K562 treated with DMSO at 1 percent for 4 hours (cell line): ENCODE data around the gene TMED10. TPM values are rescaled to one million over a fixed set of nuclear protein-coding genes. Genes with fewer than 3 reads are reported as not detected.

Experiments
- total RNA-seq: library from RNA; unstranded; fragments of 300-600 nt; gene quantifications from 2 replicates; pipeline ENCODE4 v1.2.3, GENCODE V29; 2022; ENCODE audit not compliant: insufficient read depth

Gene TMED10
- 65.5 and 76.6 TPM in 2 replicates for total RNA-seq

DNA sequence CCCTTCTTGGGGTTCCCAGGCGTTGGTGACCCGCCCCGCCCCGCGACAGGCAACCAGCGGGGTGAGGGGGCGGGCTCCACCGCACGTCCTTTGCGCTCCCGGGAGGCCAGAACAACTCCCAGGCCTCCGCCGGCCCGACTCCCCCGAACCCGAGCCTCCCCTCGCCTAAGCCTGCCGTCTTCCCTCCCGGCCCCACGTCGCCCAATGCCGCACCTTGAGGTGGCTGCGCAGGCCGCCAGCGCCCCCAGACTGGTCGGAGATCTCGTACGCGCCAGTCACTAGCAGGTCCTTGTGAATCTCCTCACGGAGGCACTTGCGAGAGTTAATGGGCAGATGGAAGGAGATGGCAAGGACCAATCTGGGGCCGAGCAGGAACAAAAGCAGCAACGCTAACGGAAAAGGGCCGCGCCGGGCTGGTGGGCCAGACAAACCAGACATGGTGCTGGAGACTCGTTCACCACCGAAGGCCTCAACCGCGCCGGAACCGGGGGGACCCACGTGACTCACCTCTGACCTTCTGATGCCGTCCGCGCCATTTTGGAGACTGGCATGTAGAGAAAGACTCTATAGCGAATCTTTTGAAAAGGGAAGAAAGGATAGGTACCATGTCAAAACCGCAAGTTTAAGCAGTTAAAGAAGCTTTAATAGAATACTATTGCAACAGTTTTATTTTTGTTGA is at the start of gene TMED10:
TMED10 (minus strand) TSS at position 471 of the 679 bp plus-strand sequence; CDS start at position 438, 33 bp downstream.

DNA sequence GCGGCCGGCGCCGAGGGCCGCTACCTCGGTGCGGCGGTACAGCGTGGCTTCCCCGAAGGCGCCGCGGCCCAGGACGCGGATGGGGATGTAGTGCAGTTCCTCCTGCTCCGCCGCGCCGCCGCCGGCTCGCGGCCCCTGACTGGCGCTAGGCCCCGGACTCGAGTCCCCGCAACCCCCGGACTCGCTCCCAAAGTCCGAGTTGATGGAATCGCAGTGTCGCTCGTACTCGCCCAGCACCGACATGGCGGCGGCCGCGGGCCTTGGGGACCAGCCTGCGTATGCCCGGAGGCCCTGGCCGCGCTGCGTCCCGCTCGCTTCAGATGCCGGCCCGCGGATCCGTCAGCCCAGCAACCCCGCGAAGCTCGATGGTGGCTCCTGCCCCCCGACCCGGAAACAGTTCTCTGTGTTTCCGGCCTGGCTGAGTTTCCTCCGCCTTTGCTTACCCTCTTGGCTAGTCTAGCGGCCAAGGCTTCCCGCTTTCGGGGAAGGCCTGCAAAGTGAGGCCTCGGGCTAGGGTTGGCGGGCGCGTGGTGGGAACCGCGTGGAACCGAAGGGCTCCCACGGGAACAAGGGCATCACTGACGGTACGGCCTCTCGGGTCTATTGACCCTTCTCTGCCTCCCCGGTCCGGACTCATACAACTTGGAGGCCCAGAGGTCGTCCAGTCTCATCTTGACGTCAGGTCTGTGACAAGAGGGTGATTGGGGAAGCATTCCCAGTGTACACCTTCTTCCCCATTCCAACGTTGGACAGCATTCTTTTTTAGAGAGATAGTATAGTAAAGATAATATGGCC is 49.5 kb downstream of the TMED10 start, which contains the start of gene NEK9:
NEK9 (minus strand) TSS at position 370 of the 795 bp plus-strand sequence; CDS start at position 243, 127 bp downstream.

Other genes with a start within 250 kb of the TMED10 start
- 1.3 and 1.8 TPM in 2 replicates for gene PGF, start 221.0 kb downstream of the TMED10 start, total RNA-seq
- 14.4 and 18.2 TPM in 2 replicates for gene EIF2B2, start 173.7 kb downstream of the TMED10 start, total RNA-seq
- gene MLH3, start 125.1 kb downstream of the TMED10 start, total RNA-seq, result 0.51 and 2.8 TPM in 2 replicates
- gene ACYP1, start 112.6 kb downstream of the TMED10 start, total RNA-seq, result 24.6 and 26.2 TPM in 2 replicates
- gene ZC2HC1C, start 107.0 kb downstream of the TMED10 start, total RNA-seq, result 4.2 and 5.8 TPM in 2 replicates
- 17.6 and 19.4 TPM in 2 replicates for gene NEK9, start 49.6 kb downstream of the TMED10 start, total RNA-seq
- gene FOS, start 102.2 kb upstream of the TMED10 start, total RNA-seq, result 5.5 and 10.7 TPM in 2 replicates